Type B pancreatic cell (in vitro differentiated cells): ENCODE data around the gene PTPN14. TPM values are rescaled to one million over a fixed set of nuclear protein-coding genes. Genes with fewer than 3 reads are reported as not detected.
"Not testable (repeated sequence)": the region's sequence is repeated elsewhere in the genome, so short reads cannot be mapped to it uniquely, and the experiment has no call there.

Experiments
- DNase-seq: peaks from one replicate; pipeline ENCODE4 v3.0.0; 2021; ENCODE audit warnings: mixed read lengths; ENCODE audit not compliant: unreplicated experiment; ENCODE audit errors: extremely low spot score
- H3K27ac Mint-ChIP-seq: 2 replicates; pipeline ENCODE4 v1.8.0; 2021; ENCODE audit warnings: mild to moderate bottlenecking, mixed read lengths
- H3K27me3 Mint-ChIP-seq: 2 replicates; pipeline ENCODE4 v1.8.0; 2021; ENCODE audit warnings: mixed read lengths
- H3K36me3 Mint-ChIP-seq: 2 replicates; pipeline ENCODE4 v1.8.0; 2021; ENCODE audit warnings: mixed read lengths
- H3K4me1 Mint-ChIP-seq: one replicate; pipeline ENCODE4 v1.8.0; 2021; ENCODE audit warnings: mixed read lengths; ENCODE audit not compliant: unreplicated experiment
- H3K4me3 Mint-ChIP-seq: 2 replicates; pipeline ENCODE4 v1.8.0; 2021; ENCODE audit warnings: mild to moderate bottlenecking, mixed read lengths
- H3K9me3 Mint-ChIP-seq: 2 replicates; pipeline ENCODE4 v1.8.0; 2021; ENCODE audit warnings: mixed read lengths
- total RNA-seq: library from RNA; stranded (reverse); gene quantifications from 2 replicates; pipeline ENCODE4 v1.2.1, GENCODE V29; 2021; ENCODE audit warnings: low replicate concordance
- TF ChIP-seq, protein P1 (sequence below): fragments of 200-600 bp; sonication (generic); conservative IDR thresholded peaks from 2 replicates; pipeline ENCODE4 v1.5.0; 2021; ENCODE audit warnings: antibody characterized with exemption, mild to moderate bottlenecking

PTPN14 gene
- total RNA-seq, 1 donor from 2014 or later: 29.2 TPM

DNA sequence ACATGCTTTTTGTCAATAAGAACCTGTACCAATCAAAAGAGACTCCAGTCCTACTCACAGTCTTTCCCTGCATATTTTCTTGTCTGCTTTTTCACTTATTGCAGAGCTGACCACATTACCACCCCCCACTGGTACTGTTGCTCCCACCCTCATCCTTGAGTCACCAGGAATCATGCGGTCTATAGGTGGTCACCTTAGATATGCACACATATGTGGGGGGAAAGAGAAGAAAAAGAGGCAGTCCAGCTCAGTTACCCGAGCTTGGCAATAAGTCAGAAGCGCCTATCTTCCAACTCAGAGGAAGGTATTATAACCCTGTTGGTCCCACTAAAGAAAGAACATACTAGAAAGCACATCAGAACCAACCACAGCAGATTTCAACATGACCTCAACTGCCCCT is 151.3 kb downstream of the PTPN14 start:
- H3K4me3 Mint-ChIP-seq: no peak overlapping the region
- H3K27me3 Mint-ChIP-seq: no peaks in the 10 kb centered on the region
- H3K36me3 Mint-ChIP-seq: peaks cover 51% of the 10 kb centered on the region
- no peak for DNase-seq
- no peak overlapping the region for H3K27ac Mint-ChIP-seq
- TF ChIP-seq, protein P1, sequence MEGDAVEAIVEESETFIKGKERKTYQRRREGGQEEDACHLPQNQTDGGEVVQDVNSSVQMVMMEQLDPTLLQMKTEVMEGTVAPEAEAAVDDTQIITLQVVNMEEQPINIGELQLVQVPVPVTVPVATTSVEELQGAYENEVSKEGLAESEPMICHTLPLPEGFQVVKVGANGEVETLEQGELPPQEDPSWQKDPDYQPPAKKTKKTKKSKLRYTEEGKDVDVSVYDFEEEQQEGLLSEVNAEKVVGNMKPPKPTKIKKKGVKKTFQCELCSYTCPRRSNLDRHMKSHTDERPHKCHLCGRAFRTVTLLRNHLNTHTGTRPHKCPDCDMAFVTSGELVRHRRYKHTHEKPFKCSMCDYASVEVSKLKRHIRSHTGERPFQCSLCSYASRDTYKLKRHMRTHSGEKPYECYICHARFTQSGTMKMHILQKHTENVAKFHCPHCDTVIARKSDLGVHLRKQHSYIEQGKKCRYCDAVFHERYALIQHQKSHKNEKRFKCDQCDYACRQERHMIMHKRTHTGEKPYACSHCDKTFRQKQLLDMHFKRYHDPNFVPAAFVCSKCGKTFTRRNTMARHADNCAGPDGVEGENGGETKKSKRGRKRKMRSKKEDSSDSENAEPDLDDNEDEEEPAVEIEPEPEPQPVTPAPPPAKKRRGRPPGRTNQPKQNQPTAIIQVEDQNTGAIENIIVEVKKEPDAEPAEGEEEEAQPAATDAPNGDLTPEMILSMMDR: no peak
- H3K9me3 Mint-ChIP-seq: peaks cover 4% of the 10 kb centered on the region
- peaks cover 12% of the 10 kb centered on the region for H3K4me1 Mint-ChIP-seq

DNA sequence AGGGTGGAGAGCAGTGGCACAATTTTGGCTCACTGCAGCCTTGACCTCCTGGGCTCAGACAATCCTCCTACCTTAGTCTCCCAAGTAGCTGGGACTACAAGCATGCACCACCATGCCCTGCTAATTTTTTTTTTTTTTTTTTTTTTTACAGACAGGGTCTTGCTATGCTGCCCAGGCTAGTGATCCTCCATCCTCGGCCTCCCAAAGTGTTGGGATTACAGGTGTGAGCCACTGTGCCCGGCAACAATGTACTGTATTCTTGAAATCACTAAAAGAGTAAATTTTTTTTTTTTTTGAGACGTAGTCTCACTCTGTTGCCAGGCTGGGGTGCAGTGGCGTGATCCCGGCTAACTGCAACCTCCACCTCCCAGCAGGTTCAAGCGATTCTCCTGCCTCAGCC is 152.9 kb downstream of the PTPN14 start:
- no peak for DNase-seq
- TF ChIP-seq, protein P1: no peak
- Mint-ChIP-seq H3K4me3 (no peak overlapping the region), H3K27me3 (no peaks in the 10 kb centered on the region), H3K27ac (no peak overlapping the region), H3K4me1 (no peaks in the 10 kb centered on the region), H3K9me3 (peaks cover 4% of the 10 kb centered on the region), H3K36me3 (peaks cover 50% of the 10 kb centered on the region)

DNA sequence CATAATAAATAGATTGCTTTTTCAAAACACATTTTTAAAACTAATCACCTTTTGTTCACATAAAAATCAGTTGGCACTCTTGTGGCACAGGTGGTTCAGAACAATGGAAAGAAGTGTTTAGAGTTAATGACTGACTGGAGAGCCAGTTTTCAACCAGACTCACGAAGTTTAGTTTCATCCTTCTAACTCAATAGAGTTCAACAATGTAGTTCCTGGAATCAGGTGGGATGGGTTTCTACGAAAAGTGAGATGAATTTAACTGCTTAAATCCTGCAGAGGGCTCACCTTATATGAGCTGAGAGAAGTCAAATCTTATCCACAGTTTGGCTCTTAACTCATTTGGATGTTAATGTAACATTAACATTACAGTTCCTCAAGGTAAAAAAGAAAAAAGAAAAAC is 153.9 kb downstream of the PTPN14 start:
- H3K9me3 Mint-ChIP-seq: no peaks in the 10 kb centered on the region
- no peak overlapping the region for H3K4me3 Mint-ChIP-seq
- H3K27me3 Mint-ChIP-seq: no peaks in the 10 kb centered on the region
- no peak overlapping the region for H3K27ac Mint-ChIP-seq
- no peaks in the 10 kb centered on the region for H3K4me1 Mint-ChIP-seq
- TF ChIP-seq, protein P1: no peak
- no peak for DNase-seq
- peaks cover 53% of the 10 kb centered on the region for H3K36me3 Mint-ChIP-seq

DNA sequence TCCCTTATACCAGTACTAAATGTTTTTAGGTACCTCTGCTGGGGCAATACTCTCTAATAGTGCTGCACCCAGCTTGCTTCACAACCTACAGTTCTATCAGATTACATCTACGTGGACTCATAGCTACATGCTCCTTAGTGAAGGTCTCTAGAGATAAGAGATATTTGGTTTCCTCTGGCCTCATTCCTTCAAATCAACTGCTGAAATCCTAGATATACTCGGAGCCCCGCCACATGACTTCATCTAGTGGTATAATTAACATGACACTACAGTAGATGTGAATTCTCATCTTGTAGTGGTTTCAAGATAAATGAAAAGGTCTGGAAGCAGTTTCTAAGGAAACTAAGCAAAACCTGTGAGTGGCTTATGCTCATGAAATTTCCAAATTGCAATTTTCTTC is 155.1 kb downstream of the PTPN14 start:
- TF ChIP-seq, protein P1: no peak
- H3K27me3 Mint-ChIP-seq: no peaks in the 10 kb centered on the region
- no peak overlapping the region for H3K4me3 Mint-ChIP-seq
- H3K36me3 Mint-ChIP-seq: peaks cover 53% of the 10 kb centered on the region
- no peaks in the 10 kb centered on the region for H3K9me3 Mint-ChIP-seq
- no peak for DNase-seq
- H3K4me1 Mint-ChIP-seq: no peaks in the 10 kb centered on the region
- H3K27ac Mint-ChIP-seq: no peak overlapping the region

DNA sequence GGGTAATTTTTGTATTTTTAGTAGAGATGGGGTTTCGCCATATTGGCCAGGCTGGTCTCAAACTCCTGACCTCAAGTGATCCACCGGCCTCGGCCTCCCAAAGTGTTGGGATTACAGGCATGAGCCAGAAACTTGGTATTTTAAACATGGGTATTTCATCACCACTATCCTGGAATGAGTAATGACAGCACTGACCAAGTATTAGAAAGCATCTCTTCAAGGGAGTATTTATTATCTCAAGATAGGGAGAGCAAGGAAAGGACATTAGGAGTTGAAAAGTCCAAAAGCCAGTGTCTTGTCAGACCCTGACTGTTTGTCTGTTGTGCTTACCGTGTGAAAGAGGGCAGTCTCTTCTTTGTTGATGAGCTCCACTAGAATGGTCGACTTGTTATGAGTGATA is 156.8 kb downstream of the PTPN14 start:
- not testable (repeated sequence) for H3K9me3 Mint-ChIP-seq, H3K4me3 Mint-ChIP-seq, H3K27ac Mint-ChIP-seq, H3K27me3 Mint-ChIP-seq, DNase-seq, H3K4me1 Mint-ChIP-seq
- peaks cover 44% of the 10 kb centered on the region for H3K36me3 Mint-ChIP-seq

DNA sequence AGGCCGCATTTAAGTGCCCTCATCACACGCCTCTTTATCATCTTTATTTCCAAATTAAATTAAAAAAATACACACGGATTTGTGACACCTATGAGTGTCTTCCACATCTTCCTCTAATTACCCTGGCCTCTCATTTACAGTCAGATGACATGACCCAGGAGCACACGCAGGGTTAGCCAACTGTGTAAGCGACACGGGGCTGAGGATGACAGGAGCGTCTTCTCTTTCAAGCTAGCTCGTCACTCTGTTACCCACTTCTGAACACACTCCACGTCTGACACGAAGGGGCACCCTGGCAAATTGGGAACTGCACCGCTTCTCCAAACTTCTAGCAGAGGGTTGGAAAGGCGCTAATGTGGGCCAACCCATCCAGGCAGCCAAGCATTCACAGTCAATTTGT is 158.3 kb downstream of the PTPN14 start:
- Mint-ChIP-seq H3K36me3 (peaks cover 35% of the 10 kb centered on the region), H3K27ac (no peak overlapping the region), H3K4me1 (no peaks in the 10 kb centered on the region), H3K4me3 (no peak overlapping the region), H3K9me3 (no peaks in the 10 kb centered on the region), H3K27me3 (no peaks in the 10 kb centered on the region)
- DNase-seq: no peak
- TF ChIP-seq, protein P1: no peak
